ENCODE measurements around the gene LDB3.

GRCh38 chr10:86663046-86663345, 5.3 kb upstream of the LDB3 start:
- TF ChIP-seq EZH2 (optimal IDR thresholded peaks at IDR 0.05; ENCODE audit: low read depth, low read length) = no peak
- TF ChIP-seq, protein P1, sequence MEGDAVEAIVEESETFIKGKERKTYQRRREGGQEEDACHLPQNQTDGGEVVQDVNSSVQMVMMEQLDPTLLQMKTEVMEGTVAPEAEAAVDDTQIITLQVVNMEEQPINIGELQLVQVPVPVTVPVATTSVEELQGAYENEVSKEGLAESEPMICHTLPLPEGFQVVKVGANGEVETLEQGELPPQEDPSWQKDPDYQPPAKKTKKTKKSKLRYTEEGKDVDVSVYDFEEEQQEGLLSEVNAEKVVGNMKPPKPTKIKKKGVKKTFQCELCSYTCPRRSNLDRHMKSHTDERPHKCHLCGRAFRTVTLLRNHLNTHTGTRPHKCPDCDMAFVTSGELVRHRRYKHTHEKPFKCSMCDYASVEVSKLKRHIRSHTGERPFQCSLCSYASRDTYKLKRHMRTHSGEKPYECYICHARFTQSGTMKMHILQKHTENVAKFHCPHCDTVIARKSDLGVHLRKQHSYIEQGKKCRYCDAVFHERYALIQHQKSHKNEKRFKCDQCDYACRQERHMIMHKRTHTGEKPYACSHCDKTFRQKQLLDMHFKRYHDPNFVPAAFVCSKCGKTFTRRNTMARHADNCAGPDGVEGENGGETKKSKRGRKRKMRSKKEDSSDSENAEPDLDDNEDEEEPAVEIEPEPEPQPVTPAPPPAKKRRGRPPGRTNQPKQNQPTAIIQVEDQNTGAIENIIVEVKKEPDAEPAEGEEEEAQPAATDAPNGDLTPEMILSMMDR (IDR thresholded peaks at IDR 0.05; ENCODE audit: low read length) = no peak
- TF ChIP-seq EZH2phosphoT487 (IDR thresholded peaks at IDR 0.05; ENCODE audit: low read length) = no peak
